BE2C (cell line): ENCODE data around the gene IRF6.

Source experiments
- DNase-seq: peaks from one replicate; pipeline ENCODE4 v3.0.0-alpha.2; 2020
- H3K27me3 ChIP-seq: fragments of 250-450 bp; sonication (Bioruptor Pico); 2 replicates; pipeline ENCODE4 v1.5.1; 2020; ENCODE audit warnings: mild to moderate bottlenecking
- H3K36me3 ChIP-seq: fragments of 250-450 bp; sonication (Bioruptor Pico); 2 replicates; pipeline ENCODE4 v1.5.1; 2020; ENCODE audit warnings: mild to moderate bottlenecking
- H3K4me1 ChIP-seq: fragments of 250-450 bp; sonication (Bioruptor Pico); 2 replicates; pipeline ENCODE4 v1.5.1; 2020
- H3K4me3 ChIP-seq: 2 replicates; pipeline ENCODE4 v1.5.1; 2011; ENCODE audit warnings: low read depth, low read length
- H3K9me3 ChIP-seq: fragments of 250-450 bp; sonication (Bioruptor Pico); 2 replicates; pipeline ENCODE4 v1.5.1; 2020
- CTCF ChIP-seq: IDR thresholded peaks from 2 replicates; pipeline ENCODE4 v1.5.1; 2012; ENCODE audit warnings: mild to moderate bottlenecking, low read depth, low read length

The IRF6 gene

GRCh38 chr1:209736490-209737117 is 69.3 kb downstream of the IRF6 start:
- no peaks in the 10 kb centered on the region for H3K9me3 ChIP-seq
- H3K4me3 ChIP-seq: no peak overlapping the region
- no peaks in the 10 kb centered on the region for H3K36me3 ChIP-seq
- H3K27me3 ChIP-seq: peaks cover 4% of the 10 kb centered on the region
- no peak for TF ChIP-seq CTCF
- DNase-seq: no peak
- H3K4me1 ChIP-seq: no peaks in the 10 kb centered on the region
